PC-3 (cell line): ENCODE results near the gene RNF150. TPM values are rescaled to one million over a fixed set of nuclear protein-coding genes. Genes with fewer than 3 reads are reported as not detected.

Source experiments
- ATAC-seq: fragments of 200-7000 bp; cut with Tn5 transposase; 2 replicates; pipeline ENCODE4 v1.9.1; 2020; ENCODE audit warnings: mild to moderate bottlenecking, moderate library complexity
- BruUV-seq: library from RNA; stranded (reverse); fragments of 400-500 nt; replicated peaks from 2 replicates; lab custom pipeline; 2021; lab: Mats Ljungman, UMichigan
- CTCF ChIA-PET: fragments of 300-600 bp; sonication (Branson Sonifier 250); formaldehyde crosslinking; loops from one replicate; lab custom pipeline; 2022; ENCODE audit warnings: antibody characterized with exemption; lab: Charles Lee
- POLR2A ChIA-PET: fragments of 300-600 bp; sonication (Branson Sonifier 250); formaldehyde crosslinking; loops from one replicate; lab custom pipeline; 2022; ENCODE audit warnings: antibody characterized with exemption; ENCODE audit not compliant: unreplicated experiment; lab: Charles Lee
- DNase-seq: peaks from one replicate; pipeline ENCODE4 v3.0.0-alpha.2; 2015
- H2AFZ ChIP-seq: fragments of 300-600 bp; sonication (generic); 2 replicates; pipeline ENCODE4 v1.6.0; 2016; ENCODE audit warnings: antibody characterized with exemption, low read length
- H3F3A ChIP-seq: fragments of 300-600 bp; sonication (generic); one replicate; pipeline ENCODE4 v1.6.0; 2017; ENCODE audit warnings: antibody characterized with exemption, low read length, control low read depth, mild to moderate bottlenecking; ENCODE audit not compliant: unreplicated experiment
- H3K27ac ChIP-seq: fragments of 300-600 bp; sonication (generic); 2 replicates; pipeline ENCODE4 v1.5.1; 2016; ENCODE audit warnings: mild to moderate bottlenecking, low read length
- H3K27me3 ChIP-seq: fragments of 300-600 bp; sonication (generic); 2 replicates; pipeline ENCODE4 v1.6.1; 2016; ENCODE audit warnings: low read length, mixed read lengths
- H3K36me3 ChIP-seq: fragments of 300-600 bp; sonication (generic); 2 replicates; pipeline ENCODE4 v1.6.1; 2016; ENCODE audit warnings: low read depth, mixed run types, low read length, mixed read lengths
- H3K4me1 ChIP-seq: fragments of 300-600 bp; sonication (generic); 2 replicates; pipeline ENCODE4 v1.5.1; 2016; ENCODE audit warnings: low read length; ENCODE audit not compliant: insufficient read depth
- H3K4me2 ChIP-seq: fragments of 300-600 bp; sonication (generic); 2 replicates; pipeline ENCODE4 v1.6.0; 2016; ENCODE audit warnings: low read length
- H3K4me3 ChIP-seq: fragments of 300-600 bp; sonication (generic); 2 replicates; pipeline ENCODE4 v1.5.1; 2016; ENCODE audit warnings: mild to moderate bottlenecking, low read length, mixed read lengths
- H3K79me2 ChIP-seq: fragments of 300-600 bp; sonication (generic); 2 replicates; pipeline ENCODE4 v1.6.1; 2017; ENCODE audit warnings: low read length, mixed read lengths
- H3K9ac ChIP-seq: fragments of 300-600 bp; sonication (generic); 2 replicates; pipeline ENCODE4 v1.6.0; 2016; ENCODE audit warnings: mild to moderate bottlenecking, low read length
- H3K9me2 ChIP-seq: fragments of 300-600 bp; sonication (generic); replicated peaks from 2 replicates; pipeline ENCODE4 v1.6.1; 2016; ENCODE audit warnings: mixed run types, low read length, mixed read lengths
- H3K9me3 ChIP-seq: fragments of 300-600 bp; sonication (generic); 2 replicates; pipeline ENCODE4 v1.6.1; 2016; ENCODE audit warnings: low read length, mixed read lengths
- H4K20me1 ChIP-seq: fragments of 300-600 bp; sonication (generic); 2 replicates; pipeline ENCODE4 v1.6.1; 2016; ENCODE audit warnings: low read length, mixed read lengths
- EZH2 ChIP-seq: fragments of 300-600 bp; sonication (generic); IDR thresholded peaks from one replicate; pipeline ENCODE4 v1.6.1; 2017; ENCODE audit warnings: antibody characterized with exemption, mild to moderate bottlenecking, low read length; ENCODE audit not compliant: unreplicated experiment
- EZH2phosphoT487 ChIP-seq: fragments of 300-600 bp; sonication (generic); IDR thresholded peaks from 2 replicates; pipeline ENCODE4 v1.6.1; 2018; ENCODE audit warnings: mild to moderate bottlenecking, antibody characterized with exemption, low read length, borderline replicate concordance
- intact Hi-C: fragments of 100-400 bp; cut with micrococcal nuclease; formaldehyde crosslinking; loops from 2 replicates; pipeline ENCODE4 v1.9.0; 2023
- total RNA-seq: library from RNA; depleted of rRNA; stranded (reverse); fragments of >200 nt; gene quantifications from 2 replicates; pipeline ENCODE4 v1.2.3, GENCODE V29; 2014
- TF ChIP-seq, protein P1 (sequence below): fragments of 300-600 bp; sonication (generic); conservative IDR thresholded peaks from 2 replicates; pipeline ENCODE4 v1.5.1; 2017; ENCODE audit warnings: antibody characterized with exemption, low read depth, mild to moderate bottlenecking, low read length

RNF150 gene
- total RNA-seq, 1 experiment from 2014 or later: 0.55 TPM

DNA sequence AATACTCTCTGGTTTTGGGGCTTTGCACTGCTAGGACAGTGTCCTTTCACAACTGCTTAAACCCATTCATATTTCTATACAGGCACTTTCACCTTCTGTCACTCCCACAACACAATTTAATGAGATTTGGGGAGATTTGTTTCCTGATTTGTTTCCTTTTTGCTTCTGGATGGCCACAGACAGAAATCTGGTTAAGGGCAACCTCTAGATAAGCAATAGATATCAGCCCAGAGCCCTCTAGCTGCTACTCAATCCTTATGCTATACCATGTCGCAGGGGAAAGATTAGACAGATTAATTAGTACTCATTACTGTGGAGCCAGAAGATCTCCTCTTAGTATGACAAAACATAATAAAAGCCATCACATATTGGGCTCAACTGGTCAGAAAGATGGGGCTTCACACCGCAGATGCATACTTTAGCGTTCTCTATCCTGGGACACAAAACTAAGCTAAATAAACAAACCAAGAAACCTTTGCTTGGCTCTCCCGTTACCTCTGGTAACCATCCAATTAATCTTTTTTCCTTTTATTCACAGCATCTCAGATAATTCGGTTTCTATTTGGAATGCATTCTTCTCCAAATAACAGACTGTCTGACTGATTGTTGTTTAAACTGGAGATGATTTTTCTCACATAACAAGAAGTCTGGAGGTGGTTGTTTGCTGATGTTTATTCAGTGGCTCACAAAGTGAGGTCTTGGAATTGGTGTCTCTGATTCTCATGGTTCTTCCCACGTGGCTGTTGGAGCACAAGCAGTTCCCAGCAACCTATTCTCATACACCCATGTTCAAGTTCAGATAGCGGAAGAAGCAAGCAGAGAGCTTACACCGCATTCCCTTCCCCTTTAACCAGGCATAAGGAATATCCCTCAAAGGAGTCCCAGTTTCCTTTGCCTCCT is 46.5 kb upstream of the RNF150 start:
- Histone ChIP-seq H3K4me2 (no peak overlapping the region), H3K9ac (no peak overlapping the region), H2AFZ (no peak overlapping the region), H3K27me3 (peaks cover 33% of the 10 kb centered on the region), H3K79me2 (no peaks in the 10 kb centered on the region), H3K9me2 (no peaks in the 10 kb centered on the region), H4K20me1 (no peaks in the 10 kb centered on the region), H3K4me1 (no peaks in the 10 kb centered on the region), H3K27ac (no peak overlapping the region), H3K4me3 (no peak overlapping the region), H3F3A (no peaks in the 10 kb centered on the region), H3K9me3 (no peaks in the 10 kb centered on the region), H3K36me3 (no peaks in the 10 kb centered on the region)
- no peak for ATAC-seq
- intact Hi-C loops: no loop called here
- CTCF ChIA-PET: no interaction called here
- no TSS peak for BruUV-seq
- POLR2A ChIA-PET: no interaction called here
- TF ChIP-seq, protein P1, sequence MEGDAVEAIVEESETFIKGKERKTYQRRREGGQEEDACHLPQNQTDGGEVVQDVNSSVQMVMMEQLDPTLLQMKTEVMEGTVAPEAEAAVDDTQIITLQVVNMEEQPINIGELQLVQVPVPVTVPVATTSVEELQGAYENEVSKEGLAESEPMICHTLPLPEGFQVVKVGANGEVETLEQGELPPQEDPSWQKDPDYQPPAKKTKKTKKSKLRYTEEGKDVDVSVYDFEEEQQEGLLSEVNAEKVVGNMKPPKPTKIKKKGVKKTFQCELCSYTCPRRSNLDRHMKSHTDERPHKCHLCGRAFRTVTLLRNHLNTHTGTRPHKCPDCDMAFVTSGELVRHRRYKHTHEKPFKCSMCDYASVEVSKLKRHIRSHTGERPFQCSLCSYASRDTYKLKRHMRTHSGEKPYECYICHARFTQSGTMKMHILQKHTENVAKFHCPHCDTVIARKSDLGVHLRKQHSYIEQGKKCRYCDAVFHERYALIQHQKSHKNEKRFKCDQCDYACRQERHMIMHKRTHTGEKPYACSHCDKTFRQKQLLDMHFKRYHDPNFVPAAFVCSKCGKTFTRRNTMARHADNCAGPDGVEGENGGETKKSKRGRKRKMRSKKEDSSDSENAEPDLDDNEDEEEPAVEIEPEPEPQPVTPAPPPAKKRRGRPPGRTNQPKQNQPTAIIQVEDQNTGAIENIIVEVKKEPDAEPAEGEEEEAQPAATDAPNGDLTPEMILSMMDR: no peak
- TF ChIP-seq EZH2phosphoT487: no peak
- TF ChIP-seq EZH2: no peak
- no peak for DNase-seq

DNA sequence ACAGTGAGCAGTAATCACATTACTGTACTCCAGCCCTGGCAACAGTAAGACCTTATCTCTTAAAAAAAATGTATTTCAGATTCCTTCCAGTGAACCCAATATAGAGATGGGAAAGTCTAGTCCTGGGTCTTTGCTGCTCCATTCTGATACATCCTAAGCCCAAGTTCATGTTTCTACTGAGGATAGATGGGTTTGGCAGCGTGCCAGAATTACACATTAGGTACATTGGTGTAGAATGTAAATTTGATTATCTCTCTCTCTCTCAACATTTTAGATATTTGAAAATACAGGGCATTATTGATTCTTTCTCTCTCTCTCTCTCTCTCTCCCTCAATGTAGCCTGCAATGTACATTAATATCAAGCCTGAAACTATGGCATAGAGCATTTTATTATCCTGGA is 43.9 kb upstream of the RNF150 start:
- Histone ChIP-seq H3K9me3 (no peaks in the 10 kb centered on the region), H3K4me2 (no peak overlapping the region), H3K9me2 (no peaks in the 10 kb centered on the region), H3K79me2 (no peaks in the 10 kb centered on the region), H3K27me3 (peaks cover 34% of the 10 kb centered on the region), H4K20me1 (no peaks in the 10 kb centered on the region), H3K4me1 (no peaks in the 10 kb centered on the region), H2AFZ (no peak overlapping the region), H3K36me3 (no peaks in the 10 kb centered on the region), H3F3A (no peaks in the 10 kb centered on the region), H3K9ac (no peak overlapping the region), H3K27ac (no peak overlapping the region), H3K4me3 (no peak overlapping the region)
- no TSS peak for BruUV-seq
- intact Hi-C loops: no loop called here
- ATAC-seq (no peak), DNase-seq (no peak)
- CTCF ChIA-PET: no interaction called here
- TF ChIP-seq EZH2phosphoT487 (no peak), EZH2 (no peak)
- TF ChIP-seq, protein P1: no peak
- POLR2A ChIA-PET: no interaction called here

DNA sequence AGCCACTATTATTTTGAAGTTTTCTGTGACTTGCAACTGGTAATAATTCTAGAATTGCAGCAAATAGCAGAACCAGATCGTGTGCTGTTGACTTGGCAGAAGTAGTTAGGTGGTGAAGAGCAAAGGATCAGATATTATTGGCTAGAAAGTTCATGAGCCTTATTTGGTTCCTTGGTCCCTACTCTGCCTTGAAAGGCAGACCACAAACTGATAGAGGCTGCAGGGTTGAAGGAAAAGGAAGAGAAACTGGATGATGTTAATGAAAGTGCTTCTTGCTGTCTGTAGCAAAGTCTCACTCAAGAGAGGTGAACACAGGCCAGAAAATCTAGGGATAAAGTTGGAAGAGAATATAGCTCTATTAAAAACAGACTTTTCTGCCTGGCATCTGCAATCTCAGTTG is 41.2 kb upstream of the RNF150 start:
- ChIA-PET POLR2A (no interaction called here), CTCF (no interaction called here)
- no peaks in the 10 kb centered on the region for H3K9me2 ChIP-seq

More for the DNA sequence above, 41.2 kb upstream of the RNF150 start:
- Histone ChIP-seq H3K9me3 (no peaks in the 10 kb centered on the region), H3K4me3 (no peak overlapping the region), H3K9ac (no peak overlapping the region), H3K4me1 (no peaks in the 10 kb centered on the region), H3K79me2 (no peaks in the 10 kb centered on the region), H3K27me3 (peaks cover 25% of the 10 kb centered on the region), H3F3A (no peaks in the 10 kb centered on the region), H3K4me2 (no peak overlapping the region), H3K36me3 (no peaks in the 10 kb centered on the region), H4K20me1 (no peaks in the 10 kb centered on the region), H3K27ac (no peak overlapping the region), H2AFZ (no peak overlapping the region)
- BruUV-seq: no TSS peak
- ATAC-seq (no peak), DNase-seq (no peak)
- TF ChIP-seq, protein P1: no peak
- TF ChIP-seq EZH2 (no peak), EZH2phosphoT487 (no peak)
- intact Hi-C loops: no loop called here
